Fibroblast of skin of left quadriceps (primary cell): ENCODE results near the gene NKAIN4.

Experiments
- DNase-seq, 2 experiments: peaks; one replicate each; pipeline ENCODE4 v3.0.0-alpha.2; 2013; ENCODE audit warnings: low read depth in 2 of 2

Gene NKAIN4

DNA sequence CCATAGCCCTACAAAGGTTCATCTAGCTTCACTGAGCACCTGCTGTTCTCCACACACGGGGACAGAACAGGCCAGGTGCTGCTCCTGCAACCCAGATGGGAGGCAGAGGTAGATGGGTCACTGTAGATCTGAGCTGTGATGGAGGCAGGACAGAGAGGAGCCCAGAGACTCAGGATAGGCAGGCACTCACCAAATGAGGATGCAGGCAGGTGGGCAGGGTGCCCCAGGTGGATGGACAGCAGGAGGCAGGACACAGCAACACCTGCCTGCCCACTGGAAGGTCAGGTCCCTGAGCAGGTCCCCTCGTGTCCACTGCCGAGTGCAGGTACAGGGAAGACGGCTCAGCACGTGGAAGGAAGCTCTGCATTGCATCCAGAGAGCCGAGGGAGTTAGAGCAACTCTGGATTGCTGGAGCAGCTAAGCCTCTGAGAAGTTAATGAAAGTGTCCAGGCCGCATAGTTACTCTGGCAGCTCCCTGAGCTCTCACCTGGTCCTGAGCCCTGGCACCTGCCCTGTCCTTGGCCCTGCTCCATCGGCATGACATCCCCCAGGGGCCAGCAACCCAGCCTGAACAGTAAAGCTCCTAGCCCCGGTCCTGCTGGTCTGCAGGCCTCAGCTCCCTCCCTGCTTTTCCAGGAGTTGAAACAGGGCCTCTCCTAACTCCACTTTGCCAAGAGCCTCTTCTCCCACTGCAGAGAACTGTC is 33.4 kb downstream of the NKAIN4 start:
- no peak for DNase-seq

DNA sequence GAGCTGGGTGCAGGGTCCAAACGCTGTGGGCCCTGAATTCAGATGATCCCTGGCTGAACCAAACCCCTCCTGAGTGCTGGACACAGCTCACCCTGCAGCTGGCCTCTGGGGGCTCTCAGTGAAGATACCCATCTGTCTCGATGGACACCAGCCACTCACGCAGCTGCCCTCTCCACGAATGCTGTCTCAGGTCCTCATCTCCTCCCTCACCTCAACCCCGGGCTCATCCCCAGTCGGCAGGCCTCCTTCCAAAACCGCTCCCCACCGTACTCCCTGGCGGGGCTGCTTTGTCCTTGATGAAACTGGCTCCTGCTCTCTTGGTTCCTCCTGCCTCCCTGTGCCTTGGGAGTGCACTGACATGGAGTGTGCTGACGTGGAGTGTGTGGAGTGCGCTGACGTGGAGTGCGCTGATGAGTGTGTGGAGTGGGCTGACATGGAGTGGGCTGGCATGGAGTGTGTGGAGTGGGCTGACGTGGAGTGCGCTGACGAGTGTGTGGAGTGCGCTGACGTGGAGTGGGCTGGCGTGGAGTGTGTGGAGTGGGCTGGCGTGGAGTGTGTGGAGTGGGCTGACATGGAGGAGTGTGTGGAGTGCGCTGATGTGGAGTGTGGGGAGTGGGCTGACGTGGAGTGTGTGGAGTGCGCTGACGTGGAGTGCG is 34.3 kb downstream of the NKAIN4 start:
- DNase-seq = no peak

DNA sequence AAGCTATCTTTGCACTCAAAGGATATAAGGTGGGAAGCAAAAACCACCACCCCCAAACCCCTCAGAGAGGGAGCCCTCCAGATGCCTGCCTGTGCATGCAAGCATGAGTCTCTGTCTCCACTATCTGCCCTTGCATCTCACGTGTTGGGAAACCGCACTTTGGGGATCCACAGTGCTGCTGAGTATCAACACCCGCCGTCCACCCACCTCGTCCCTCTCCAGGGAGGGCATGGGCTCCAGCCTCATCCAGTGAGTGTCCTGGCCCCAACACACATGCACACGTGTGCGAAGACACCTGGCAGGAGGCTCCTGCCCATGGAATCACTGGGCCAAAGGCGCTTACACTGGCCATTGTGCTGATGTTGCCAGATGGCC is 34.8 kb downstream of the NKAIN4 start:
- no peak for DNase-seq

DNA sequence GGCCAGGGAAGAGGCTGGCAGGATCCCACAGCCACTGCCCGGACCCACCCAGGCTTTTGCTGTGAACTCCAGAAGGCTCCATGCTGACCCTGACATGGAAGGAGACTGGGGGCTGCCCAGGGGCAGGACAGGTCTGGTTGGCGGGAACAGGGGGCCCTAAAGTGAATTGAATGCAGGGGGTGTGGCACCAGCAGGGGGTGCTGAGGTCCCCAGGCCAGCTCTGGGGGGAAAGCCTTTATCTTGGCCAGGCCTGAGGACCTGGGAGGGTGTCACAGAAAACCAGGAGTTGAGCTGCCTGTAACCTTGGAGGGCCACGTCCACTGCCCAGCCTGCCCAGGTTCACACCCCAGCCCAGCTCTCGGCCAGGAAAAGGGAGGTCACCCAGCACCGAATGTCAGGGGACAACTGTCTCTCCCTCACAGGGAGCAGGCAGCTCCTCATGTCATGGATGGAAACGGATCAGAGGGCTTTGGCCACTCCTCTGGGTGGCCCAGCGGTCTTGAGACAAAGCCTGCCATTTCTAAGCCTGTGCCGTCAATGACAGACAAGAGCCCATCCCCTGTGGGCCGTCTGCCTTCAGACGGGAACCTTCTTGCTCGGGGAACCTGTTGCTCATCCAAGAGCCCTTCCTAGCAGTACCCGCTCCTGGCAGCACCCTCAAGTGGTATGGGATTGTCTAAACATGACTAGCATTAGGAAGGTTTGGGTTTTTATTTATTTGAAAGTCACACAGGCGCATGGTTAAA is 35.4 kb downstream of the NKAIN4 start:
- DNase-seq = no peak

DNA sequence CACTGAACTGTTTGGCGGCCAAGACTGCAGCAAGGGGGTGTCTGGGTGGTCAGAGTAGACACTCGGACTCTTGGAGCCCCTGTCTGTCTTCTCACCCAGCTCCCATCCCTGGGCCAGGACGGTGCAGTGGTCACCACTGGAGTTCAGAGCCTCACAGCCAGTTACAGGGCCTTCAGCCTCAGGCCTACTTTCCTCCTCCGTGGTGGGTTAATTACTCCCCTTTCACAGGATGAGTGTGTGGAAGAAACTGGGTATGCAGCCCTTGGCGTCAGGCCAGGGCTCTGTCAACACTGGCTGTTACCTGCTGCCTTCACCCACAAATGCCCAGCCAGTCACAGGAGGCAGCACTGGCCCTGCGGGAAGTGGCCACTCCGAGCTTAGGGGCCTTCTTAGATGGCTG is 36.6 kb downstream of the NKAIN4 start:
- DNase-seq = no peak

DNA sequence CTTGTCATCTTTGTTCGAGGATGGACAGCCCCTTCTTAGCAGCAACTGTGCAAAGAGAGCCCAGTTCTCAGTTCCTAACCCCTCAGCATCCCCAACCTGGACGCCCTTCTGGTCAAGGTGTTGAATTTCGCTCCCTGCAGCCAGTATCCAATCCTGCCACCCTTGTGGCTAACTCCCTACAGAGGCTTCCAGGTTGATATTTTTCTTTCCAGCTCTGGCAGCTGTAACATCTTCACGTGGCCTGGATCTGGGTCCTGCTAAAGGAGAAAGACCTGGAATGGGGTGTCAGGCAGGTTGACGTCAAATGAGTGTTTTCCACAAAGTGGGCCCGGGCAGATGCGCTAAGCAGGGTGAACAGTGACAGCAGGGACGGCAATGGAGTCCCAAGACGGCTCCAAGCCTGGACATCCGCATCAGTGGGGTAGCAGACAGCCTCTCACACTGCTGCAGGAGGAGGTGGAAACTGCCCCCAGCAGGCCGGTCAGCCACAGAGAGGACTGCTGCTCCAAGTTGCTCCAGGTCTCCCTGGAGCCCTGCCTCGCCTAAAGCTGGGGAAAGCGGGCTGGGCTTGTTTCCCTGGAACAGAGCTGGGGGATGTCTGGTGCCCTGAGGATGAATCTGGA is 37.3 kb downstream of the NKAIN4 start:
- no peak for DNase-seq

DNA sequence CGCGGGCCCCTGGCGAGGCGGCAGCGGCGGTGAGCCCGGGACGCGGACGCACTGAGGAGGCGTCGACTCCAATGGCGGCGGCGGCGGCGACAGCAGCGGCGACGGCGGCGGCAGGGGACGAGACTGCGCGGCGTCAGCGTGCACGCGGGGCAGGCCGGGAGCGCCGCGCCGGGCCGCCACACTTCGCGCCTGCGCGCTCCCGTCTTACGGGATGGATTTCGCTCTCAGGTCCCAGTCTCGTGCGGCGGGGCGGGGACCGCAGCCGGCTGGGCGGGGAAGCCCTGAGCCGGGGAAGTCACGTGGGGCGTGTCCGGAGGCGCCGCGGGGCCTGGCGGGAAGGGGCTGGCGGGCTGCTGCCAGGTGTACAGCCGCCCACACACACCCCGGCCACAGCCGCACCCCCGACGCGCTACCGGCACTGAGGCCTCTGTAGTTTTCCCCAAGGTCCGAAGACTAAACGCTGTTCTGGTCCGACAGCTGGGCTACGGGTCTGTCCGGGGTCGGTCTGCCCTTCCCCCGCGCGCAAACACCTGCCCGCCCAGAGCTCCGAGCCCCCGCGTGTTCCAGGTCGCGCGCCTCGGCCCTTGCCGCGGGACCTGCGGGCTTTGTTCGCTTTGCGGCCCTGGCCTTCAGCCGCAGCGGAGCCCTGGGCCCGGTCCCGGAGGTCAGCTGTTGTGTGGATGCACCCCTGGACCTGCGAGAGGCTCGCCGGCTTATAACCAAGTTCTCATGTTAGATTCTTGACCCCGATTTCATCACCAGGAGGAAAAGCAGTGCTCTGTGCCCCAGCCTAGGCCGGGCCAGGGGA is 38.0 kb downstream of the NKAIN4 start, which contains the start of gene YTHDF1:
Gene YTHDF1, minus strand, starts transcription at position 91 of the 808 bp plus-strand sequence. CDS start 239 bp downstream, outside the sequence.
- peak; percentile 79 to 82 for DNase-seq

DNA sequence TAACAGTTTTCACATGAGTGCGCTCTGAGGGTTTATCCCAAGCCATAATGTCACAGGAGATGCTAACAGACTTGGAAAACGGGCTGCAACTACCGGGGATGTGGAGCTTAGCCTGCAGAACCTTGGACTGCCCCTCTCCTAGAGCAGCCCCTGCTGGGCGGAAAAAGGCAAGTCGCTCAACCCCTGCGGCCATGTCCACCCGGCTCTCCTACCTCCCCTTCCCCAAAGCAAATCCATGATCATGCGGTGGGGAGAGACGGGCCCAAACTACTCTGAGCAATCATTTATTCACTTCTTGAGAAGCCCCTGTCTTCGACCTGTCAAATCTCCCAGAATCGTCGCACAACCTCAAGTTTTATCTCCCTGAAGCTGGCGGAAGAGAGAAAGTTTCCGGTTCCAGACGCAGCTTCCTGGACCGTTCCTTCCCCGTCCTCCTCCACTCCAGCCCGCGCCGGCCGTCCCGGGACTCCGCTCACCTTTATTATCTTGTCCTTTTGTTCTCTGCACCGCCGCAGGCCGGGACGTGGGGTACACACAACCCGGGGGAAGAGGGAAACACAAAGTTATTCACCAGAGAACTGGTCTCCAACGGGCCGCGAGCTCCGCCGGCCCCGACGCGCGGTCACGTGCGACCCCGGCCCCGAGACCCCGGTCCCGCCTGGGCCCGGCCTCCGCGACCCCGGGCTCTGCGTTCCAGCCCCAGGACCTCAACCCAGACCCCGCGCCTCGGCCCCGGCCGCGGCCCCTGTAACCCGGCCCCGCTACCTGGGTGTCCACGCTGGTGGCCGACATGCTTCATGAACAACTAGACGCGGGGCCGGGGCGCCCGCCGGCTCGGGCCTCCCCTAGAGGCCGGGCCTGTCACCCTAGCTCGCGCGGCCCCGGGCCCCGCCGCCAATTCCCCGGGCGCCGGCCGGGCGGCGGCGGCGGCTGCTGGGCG is 38.9 kb downstream of the NKAIN4 start:
- no peak for DNase-seq

DNA sequence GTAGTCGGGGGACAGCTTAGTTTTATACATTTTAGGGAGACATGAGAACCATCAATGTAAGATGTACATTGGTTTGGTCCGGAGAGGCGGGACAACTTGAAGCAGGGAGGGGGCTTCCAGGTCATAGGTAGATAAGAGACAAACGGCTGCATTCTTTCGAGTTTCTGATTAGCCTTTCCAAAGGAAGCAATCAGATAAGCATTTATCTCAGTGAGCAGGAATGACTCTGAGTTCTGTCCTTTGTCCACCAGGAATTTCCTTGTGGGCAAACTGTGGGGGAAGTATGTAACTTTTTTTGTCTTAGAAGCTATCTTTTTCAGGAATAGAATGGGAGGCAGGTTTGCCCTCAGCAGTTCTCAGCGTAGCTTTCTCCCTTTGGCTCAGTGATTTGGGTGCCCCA is 39.7 kb downstream of the NKAIN4 start:
- no peak for DNase-seq

DNA sequence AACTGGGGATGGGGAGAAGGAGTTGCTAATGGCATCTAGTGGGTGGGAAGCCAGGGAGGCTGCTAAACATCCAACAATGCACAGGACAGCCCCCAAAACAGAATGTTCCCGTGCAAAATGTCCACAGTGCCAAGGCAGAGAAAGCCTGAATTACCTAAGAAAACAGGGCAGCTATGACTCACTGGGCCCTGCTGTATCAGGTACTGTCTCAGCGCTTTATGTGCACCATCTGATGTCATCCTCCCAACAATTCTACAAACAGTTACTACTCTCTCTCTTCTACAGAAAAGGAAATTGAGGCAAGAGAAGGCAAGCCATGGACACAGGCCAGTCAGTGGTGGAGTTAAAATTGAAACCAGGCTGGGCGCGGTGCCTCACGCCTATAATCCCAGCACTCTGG is 41.5 kb downstream of the NKAIN4 start:
- DNase-seq = no peak

DNA sequence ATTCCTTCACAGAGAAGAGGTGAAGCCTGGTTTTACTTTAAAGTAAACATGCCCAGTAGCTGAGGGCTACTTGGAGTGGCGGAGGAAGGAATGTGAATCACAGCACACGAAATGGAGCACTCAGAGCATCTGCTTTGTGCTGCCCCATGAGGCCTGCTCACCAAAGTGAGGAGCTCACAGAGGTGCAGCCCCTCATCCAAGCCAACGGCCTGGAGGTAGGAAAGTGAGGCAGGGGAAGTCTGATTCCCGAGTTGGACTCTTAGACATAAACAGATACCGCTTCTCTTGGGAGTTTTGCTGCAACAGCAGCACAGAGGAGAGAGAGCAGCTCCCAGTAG is 41.9 kb downstream of the NKAIN4 start:
- no peak for DNase-seq

DNA sequence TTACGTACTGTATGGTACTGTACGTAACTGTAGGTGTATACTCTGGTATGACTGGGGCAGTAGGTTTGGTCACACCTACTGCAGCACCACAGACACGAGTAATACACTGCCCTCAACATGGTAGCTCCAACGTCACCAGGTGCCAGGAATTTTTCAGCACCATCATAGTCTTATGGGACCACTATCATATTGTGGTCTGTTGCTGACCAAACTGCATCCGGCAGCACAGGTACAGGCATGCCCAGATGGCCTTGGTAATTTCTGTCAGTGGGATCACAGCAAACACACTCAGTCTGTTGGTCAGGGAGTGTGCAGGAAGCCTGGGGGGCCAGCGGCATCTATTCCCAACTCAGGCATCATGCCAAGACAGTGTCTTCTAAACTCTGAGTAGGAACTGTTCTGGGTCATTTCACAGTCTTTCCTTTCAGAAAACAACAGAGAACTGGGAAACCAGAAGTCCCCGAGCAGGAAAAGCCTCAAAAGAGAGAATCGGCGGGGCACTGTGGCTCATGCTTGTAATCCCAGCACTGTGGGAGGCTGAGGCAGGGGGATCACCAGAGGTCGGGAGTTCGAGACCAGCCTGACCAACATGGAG is 44.2 kb downstream of the NKAIN4 start:
- DNase-seq = no peak

DNA sequence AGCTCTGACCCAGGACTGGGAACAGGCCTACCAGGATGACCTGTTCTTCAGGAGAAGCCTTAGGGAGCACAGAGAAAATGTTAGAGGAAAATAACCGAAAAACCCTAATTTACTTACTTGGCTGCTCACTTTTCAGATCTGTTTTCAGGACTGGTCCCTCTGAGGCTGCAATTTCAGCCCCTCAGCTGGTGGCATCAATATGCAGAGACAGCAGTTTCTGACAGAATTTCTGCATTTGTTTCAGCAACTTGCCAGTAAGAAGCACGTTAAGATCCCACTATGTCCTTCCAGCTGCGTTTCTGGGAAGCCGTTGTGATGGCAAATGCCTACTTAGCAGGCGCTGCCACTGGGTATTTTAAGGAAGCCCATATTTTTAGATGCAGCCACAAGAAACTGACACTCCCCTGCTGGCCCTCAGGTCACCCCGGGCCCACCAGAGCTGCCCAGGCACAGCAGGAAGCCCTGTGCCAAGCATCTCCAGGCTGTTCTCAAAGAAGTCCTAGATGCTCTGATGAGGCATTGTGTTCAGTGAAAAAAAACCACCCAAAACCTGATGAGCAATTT is 45.8 kb downstream of the NKAIN4 start:
- no peak for DNase-seq

DNA sequence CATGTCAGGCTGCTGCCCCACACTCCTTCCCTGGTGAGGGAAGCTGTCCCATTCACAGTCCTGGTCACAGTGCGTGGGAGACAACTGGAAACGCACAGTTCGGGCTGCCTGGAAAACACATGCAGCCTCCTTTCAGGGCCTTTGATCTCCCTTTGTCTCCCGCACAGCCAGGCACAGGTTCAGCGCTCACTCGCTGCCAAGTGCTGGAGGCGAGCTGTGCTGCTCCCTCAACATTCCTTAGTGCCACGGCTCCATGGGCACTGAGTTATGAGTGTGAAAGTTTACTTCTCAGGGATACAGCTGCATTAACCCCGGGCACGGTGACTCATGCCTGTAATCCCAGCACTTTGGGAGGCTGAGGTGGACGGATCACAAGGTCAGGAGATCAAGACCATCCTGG is 47.4 kb downstream of the NKAIN4 start:
- DNase-seq = no peak

DNA sequence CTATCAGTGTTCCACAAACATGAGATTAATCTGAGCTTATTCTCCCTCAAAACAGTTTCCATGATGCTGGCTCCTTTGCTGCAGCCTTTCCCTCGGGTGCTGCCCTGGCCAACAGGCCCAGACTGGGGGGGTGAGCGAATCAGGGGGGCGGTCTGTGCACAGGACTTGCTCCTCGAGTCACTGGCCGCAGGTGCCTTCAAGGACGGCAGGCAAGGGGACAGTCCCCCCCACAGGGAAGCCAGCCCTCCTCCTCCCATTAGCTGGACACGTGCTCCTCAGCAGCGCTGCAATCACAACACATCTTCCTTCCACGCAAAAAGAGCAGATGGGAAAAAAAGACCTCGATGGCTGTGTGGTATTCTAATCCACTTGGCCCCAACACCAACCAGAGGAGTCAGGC is 48.4 kb downstream of the NKAIN4 start:
- DNase-seq = no peak

DNA sequence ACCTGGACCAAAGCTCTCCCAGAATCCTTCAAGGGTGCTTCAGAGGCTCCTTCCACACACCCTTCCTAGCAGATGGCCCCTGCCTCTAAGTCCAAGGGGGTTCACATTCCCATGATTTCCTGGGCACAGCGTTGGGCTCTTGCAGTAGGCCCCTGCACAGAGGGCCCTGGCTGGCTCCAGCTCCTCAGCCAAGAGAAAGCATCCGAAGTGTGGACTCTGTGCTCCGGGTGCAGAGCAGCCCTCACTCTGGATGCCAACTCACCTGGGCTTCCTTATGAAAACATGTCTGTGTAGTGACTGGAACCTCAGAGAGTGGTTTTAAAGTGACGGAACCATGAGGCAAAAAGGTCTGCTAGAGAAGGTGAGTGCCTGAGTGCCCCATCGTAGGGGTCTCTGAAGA is 49.9 kb downstream of the NKAIN4 start:
- DNase-seq = no peak

DNA sequence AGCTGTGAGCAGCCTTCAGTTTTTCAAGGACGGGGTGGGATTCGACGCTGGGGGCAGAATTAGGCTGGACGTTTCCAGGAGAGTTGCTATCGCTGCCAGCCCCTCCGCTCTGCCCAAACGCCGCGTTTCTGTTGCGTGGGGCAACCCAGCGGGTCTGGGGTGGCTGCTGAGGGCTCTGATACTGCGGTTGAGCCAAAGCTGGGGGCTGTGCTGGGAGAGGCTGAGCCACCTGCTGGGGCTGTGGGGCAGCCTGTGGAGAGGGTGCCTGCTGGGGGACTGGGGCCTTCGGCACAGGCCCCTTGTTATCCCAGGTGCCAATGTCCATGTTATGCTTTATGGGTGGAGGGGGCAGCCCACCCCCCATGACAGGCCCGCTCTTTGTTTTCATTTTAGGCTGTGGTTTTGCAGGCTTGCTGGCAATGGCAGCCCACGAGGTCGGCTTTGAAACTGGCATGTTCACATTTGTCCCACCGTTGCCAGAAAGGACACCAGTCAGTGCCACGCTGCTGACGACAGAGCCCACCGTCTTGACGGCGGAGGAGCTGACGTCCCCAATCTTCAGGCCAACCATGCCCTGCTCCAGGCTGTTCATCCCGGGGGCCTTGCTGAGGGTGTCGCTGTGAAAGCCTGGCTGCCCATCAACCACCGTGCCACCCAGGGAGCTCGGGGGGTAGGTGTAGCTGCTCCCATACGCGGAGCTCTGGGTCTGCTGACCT is 51.3 kb downstream of the NKAIN4 start:
- DNase-seq = no peak

DNA sequence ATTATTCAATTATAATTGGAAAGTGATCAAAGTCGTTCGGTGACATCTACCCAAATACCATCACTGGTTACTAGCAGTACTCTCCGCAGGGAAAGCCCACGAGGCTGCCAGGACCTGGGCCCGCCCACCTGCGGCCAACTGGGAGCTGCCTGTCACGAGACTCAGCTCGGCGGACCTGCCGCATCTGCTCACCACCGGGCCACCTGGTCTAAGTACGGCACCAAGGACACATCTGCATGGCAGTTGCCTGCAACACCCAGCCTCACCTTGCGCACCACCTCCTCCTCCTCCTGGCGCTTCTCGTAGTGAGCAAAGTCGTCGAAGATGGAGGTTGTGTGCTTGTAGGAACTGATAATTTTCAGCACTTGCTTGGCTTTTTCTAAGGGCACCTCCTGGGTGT is 52.2 kb downstream of the NKAIN4 start:
- DNase-seq = no peak

DNA sequence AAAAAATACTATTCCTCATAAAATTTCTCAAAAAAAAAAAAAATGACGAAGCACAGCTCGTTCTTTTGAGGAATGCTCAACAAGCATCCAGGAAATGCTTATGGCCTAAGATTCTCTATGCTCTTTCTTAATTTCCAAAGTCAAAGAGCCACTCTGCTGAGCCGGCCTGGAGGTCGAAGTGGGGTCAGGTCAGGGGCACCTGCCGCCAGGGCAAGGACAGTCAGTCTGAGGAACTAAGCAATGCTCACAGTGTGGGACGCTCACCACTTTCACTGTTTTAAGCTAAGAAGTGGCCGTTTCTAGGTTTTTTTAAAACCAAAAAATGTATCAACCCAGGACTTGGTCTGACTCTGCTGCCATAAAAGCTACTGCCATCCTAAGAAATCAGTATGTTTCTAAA is 55.7 kb downstream of the NKAIN4 start:
- no peak for DNase-seq
